ENCODE results near the gene ATP6V1G2. TPM values are rescaled to one million over a fixed set of nuclear protein-coding genes. Genes with fewer than 3 reads are reported as not detected.
"Not testable (repeated sequence)": the region's sequence is repeated elsewhere in the genome, so short reads cannot be mapped to it uniquely, and the experiment has no call there.

ATP6V1G2 gene
- total RNA-seq, result 0.13 TPM in 1 of 2 replicates, not detected in the other

GRCh38 chr6:31546339-31546957, at the start of gene ATP6V1G2:
Gene ATP6V1G2 (minus strand): TSS chr6:31546608. CDS start chr6:31546559, 49 bp downstream.
- DNase-seq (ENCODE audit: low read depth in 2 of 2), result peak; percentile 76 to 89

GRCh38 chr6:31592396-31592771, 46.0 kb upstream of the ATP6V1G2 start:
- DNase-seq (ENCODE audit: low read depth in 2 of 2), result no peak

- DNase-seq (ENCODE audit: low read depth in 2 of 2), result not testable (repeated sequence)
Observed at GRCh38 chr6:31590691-31591090, 44.3 kb upstream of the ATP6V1G2 start.

- DNase-seq (ENCODE audit: low read depth in 2 of 2), result no peak
Observed at GRCh38 chr6:31588871-31589650, 42.7 kb upstream of the ATP6V1G2 start.

- no peak for DNase-seq (ENCODE audit: low read depth in 2 of 2)
Observed at GRCh38 chr6:31587791-31588777, 41.7 kb upstream of the ATP6V1G2 start.

- DNase-seq (ENCODE audit: low read depth in 2 of 2), result no peak
Observed at GRCh38 chr6:31586599-31587281, 40.3 kb upstream of the ATP6V1G2 start.

- no peak for DNase-seq (ENCODE audit: low read depth in 2 of 2)
Observed at GRCh38 chr6:31586008-31586407, 39.6 kb upstream of the ATP6V1G2 start, which contains the start of gene LST1. Gene LST1 (plus strand): TSS chr6:31586277. CDS start chr6:31587300, 1,023 bp downstream.

GRCh38 chr6:31585491-31585890, 39.1 kb upstream of the ATP6V1G2 start:
- DNase-seq (ENCODE audit: low read depth in 2 of 2), result peak in 1 of 2 donors; percentile 39

- DNase-seq (ENCODE audit: low read depth in 2 of 2), result no peak
Observed at GRCh38 chr6:31582230-31582643, 35.8 kb upstream of the ATP6V1G2 start, which contains the start of gene LTB. Gene LTB (minus strand): TSS chr6:31582424. CDS start chr6:31582417, 7 bp downstream.

- peak in 1 of 2 donors; percentile 16 for DNase-seq (ENCODE audit: low read depth in 2 of 2)
Observed at GRCh38 chr6:31581434-31582229, 35.2 kb upstream of the ATP6V1G2 start.

GRCh38 chr6:31580807-31581433, 34.5 kb upstream of the ATP6V1G2 start:
- peak in 1 of 2 donors; percentile 88 for DNase-seq (ENCODE audit: low read depth in 2 of 2)

- DNase-seq (ENCODE audit: low read depth in 2 of 2), result no peak
Observed at GRCh38 chr6:31580438-31580740, 34.0 kb upstream of the ATP6V1G2 start.

- no peak for DNase-seq (ENCODE audit: low read depth in 2 of 2)
Observed at GRCh38 chr6:31579546-31580437, 33.4 kb upstream of the ATP6V1G2 start.

GRCh38 chr6:31579119-31579505, 32.7 kb upstream of the ATP6V1G2 start:
- DNase-seq (ENCODE audit: low read depth in 2 of 2), result no peak

GRCh38 chr6:31578184-31579118, 32.0 kb upstream of the ATP6V1G2 start:
- DNase-seq (ENCODE audit: low read depth in 2 of 2), result peak in 1 of 2 donors; percentile 52

GRCh38 chr6:31577579-31577966, 31.2 kb upstream of the ATP6V1G2 start:
- no peak for DNase-seq (ENCODE audit: low read depth in 2 of 2)

- DNase-seq (ENCODE audit: low read depth in 2 of 2), result no peak
Observed at GRCh38 chr6:31576897-31577578, 30.6 kb upstream of the ATP6V1G2 start.
